ENCODE data around the gene ITGB1BP1.
"Not testable (repeated sequence)": the region's sequence is repeated elsewhere in the genome, so short reads cannot be mapped to it uniquely, and the experiment has no call there.

Gene ITGB1BP1

GRCh38 chr2:9400268-9401058, 22.9 kb downstream of the ITGB1BP1 start:
- no peak for DNase-seq (ENCODE audit: low spot score)

- DNase-seq (ENCODE audit: low spot score): no peak
Observed at GRCh38 chr2:9398881-9399780, 24.2 kb downstream of the ITGB1BP1 start.

GRCh38 chr2:9398251-9398650, 25.1 kb downstream of the ITGB1BP1 start:
- DNase-seq (ENCODE audit: low spot score): not testable (repeated sequence)

GRCh38 chr2:9397201-9397600, 26.1 kb downstream of the ITGB1BP1 start:
- no peak for DNase-seq (ENCODE audit: low spot score)

- DNase-seq (ENCODE audit: low spot score): no peak
Observed at GRCh38 chr2:9394816-9395215, 28.5 kb downstream of the ITGB1BP1 start.

GRCh38 chr2:9392898-9393765, 30.2 kb downstream of the ITGB1BP1 start:
- DNase-seq (ENCODE audit: low spot score): peak; percentile 59

GRCh38 chr2:9391961-9392720, 31.2 kb downstream of the ITGB1BP1 start:
- no peak for DNase-seq (ENCODE audit: low spot score)

GRCh38 chr2:9390991-9391390, 32.3 kb downstream of the ITGB1BP1 start:
- no peak for DNase-seq (ENCODE audit: low spot score)

GRCh38 chr2:9390151-9390850, 33.0 kb downstream of the ITGB1BP1 start:
- no peak for DNase-seq (ENCODE audit: low spot score)

GRCh38 chr2:9388950-9389911, 34.1 kb downstream of the ITGB1BP1 start:
- DNase-seq (ENCODE audit: low spot score): no peak

GRCh38 chr2:9388199-9388681, 35.1 kb downstream of the ITGB1BP1 start:
- no peak for DNase-seq (ENCODE audit: low spot score)

- no peak for DNase-seq (ENCODE audit: low spot score)
Observed at GRCh38 chr2:9385841-9386240, 37.5 kb downstream of the ITGB1BP1 start.

- no peak for DNase-seq (ENCODE audit: low spot score)
Observed at GRCh38 chr2:9384521-9384920, 38.8 kb downstream of the ITGB1BP1 start.

- DNase-seq (ENCODE audit: low spot score): no peak
Observed at GRCh38 chr2:9382604-9383235, 40.6 kb downstream of the ITGB1BP1 start.

GRCh38 chr2:9380702-9381628, 42.4 kb downstream of the ITGB1BP1 start:
- no peak for DNase-seq (ENCODE audit: low spot score)

GRCh38 chr2:9379391-9379755, 44.0 kb downstream of the ITGB1BP1 start:
- no peak for DNase-seq (ENCODE audit: low spot score)

GRCh38 chr2:9378433-9379390, 44.6 kb downstream of the ITGB1BP1 start:
- no peak for DNase-seq (ENCODE audit: low spot score)
